Astrocyte (in vitro differentiated cells and primary cell): ENCODE results near the gene HAP1.

Experiments used
- EZH2 ChIP-seq: IDR thresholded peaks from 2 replicates; pipeline ENCODE4 v1.6.1; 2012; ENCODE audit warnings: mild to moderate bottlenecking, low read length, inconsistent platforms; ENCODE audit not compliant: insufficient read depth
- TF ChIP-seq, protein P1 (sequence below): IDR thresholded peaks from 2 replicates; pipeline ENCODE4 v1.5.1; 2011; ENCODE audit warnings: low read depth, mild to moderate bottlenecking, inconsistent platforms, low read length, moderate library complexity; ENCODE audit not compliant: insufficient read depth

GRCh38 chr17:41741709-41742108 is 7.3 kb upstream of the HAP1 start:
- TF ChIP-seq, protein P1, sequence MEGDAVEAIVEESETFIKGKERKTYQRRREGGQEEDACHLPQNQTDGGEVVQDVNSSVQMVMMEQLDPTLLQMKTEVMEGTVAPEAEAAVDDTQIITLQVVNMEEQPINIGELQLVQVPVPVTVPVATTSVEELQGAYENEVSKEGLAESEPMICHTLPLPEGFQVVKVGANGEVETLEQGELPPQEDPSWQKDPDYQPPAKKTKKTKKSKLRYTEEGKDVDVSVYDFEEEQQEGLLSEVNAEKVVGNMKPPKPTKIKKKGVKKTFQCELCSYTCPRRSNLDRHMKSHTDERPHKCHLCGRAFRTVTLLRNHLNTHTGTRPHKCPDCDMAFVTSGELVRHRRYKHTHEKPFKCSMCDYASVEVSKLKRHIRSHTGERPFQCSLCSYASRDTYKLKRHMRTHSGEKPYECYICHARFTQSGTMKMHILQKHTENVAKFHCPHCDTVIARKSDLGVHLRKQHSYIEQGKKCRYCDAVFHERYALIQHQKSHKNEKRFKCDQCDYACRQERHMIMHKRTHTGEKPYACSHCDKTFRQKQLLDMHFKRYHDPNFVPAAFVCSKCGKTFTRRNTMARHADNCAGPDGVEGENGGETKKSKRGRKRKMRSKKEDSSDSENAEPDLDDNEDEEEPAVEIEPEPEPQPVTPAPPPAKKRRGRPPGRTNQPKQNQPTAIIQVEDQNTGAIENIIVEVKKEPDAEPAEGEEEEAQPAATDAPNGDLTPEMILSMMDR, result no peak
- TF ChIP-seq EZH2, result no peak
